ENCODE data around the gene GFRA3.

The GFRA3 gene

DNA sequence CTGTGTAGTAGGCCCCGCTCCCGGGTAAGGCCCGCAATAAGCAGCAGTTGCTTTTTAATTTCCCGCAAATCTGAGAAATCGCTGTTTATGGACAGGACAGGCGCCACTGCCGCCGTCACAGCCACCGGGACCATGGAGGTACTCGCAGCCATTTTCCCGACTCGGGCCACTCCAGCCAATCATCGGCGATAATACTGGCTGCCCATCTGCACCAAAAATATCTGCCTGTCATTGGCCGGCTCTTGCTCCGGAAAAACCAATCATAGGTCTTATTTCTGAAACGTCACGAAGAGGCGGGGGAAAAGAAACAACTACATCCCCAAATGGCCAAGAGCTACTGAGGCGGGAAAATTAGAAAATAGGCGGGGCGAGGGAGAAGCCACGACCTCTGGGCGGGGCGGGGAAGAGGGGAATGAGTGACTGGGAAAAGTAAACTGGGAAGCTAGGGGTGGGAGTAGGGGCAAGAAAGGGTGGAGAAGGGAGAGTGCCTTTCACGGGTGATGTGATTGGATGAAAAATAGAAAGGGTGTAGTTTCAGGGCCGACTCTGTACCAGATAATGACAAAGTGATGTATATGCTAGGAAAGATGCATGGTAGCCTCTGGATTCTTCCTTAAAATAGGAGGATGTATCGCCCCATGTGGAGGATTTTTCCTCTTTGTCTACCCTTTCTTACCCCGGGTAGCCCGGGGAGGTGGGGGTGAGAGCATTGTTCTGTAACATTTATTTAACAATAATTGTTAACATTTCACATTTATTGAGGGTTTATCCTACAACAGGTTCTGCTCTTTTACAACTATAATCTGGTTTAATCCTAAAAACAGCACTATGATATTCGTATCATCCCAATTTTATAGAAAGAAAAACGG, 61.0 kb downstream of the GFRA3 start, which contains the start of gene CDC23:
Gene CDC23 (minus strand): TSS at position 163 of the 869 bp plus-strand sequence. CDS start 11 bp downstream, at position 152.
- DNase-seq (ENCODE audit: low read depth in 1 of 2, low spot score in 1 of 2) = peak; percentile 79 to 92
- Histone ChIP-seq H3K27ac (replicated peaks) (peak within 1 kb of the TSS; percentile 72), H3K27me3 (ENCODE audit: insufficient read depth, poor library complexity, severe bottlenecking) (no peaks in the 10 kb centered on the region), H3K4me3 (replicated peaks; ENCODE audit: insufficient read depth, low read length) (peak within 1 kb of the TSS; percentile 65)
- TF ChIP-seq POLR2AphosphoS5 (IDR thresholded peaks at IDR 0.05; ENCODE audit: low read depth) (peak; percentile 50; the same call in 1 of the 2 replicates), SPI1 (IDR thresholded peaks at IDR 0.05; ENCODE audit: borderline replicate concordance, low read depth) (no peak)
- TF ChIP-seq, protein P1, sequence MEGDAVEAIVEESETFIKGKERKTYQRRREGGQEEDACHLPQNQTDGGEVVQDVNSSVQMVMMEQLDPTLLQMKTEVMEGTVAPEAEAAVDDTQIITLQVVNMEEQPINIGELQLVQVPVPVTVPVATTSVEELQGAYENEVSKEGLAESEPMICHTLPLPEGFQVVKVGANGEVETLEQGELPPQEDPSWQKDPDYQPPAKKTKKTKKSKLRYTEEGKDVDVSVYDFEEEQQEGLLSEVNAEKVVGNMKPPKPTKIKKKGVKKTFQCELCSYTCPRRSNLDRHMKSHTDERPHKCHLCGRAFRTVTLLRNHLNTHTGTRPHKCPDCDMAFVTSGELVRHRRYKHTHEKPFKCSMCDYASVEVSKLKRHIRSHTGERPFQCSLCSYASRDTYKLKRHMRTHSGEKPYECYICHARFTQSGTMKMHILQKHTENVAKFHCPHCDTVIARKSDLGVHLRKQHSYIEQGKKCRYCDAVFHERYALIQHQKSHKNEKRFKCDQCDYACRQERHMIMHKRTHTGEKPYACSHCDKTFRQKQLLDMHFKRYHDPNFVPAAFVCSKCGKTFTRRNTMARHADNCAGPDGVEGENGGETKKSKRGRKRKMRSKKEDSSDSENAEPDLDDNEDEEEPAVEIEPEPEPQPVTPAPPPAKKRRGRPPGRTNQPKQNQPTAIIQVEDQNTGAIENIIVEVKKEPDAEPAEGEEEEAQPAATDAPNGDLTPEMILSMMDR (IDR thresholded peaks at IDR 0.05; ENCODE audit: insufficient read depth, low read length) = no peak

DNA sequence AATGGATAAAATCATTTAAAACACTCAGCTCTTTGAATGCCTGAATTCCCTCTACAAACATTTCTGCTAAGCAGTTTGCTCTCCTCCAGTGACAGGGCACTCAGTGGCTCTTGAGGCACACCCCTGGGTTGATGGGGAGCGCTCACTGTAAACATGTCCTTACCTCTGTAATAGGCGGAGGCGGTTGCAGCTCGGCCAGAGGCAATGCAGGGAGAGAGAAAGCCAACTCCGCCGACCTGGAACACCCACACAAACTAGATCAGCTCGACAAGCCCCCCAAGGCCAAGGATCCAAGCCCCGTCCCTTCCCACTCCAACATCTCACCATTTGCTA, 61.6 kb downstream of the GFRA3 start:
- no peak for DNase-seq (ENCODE audit: low read depth in 1 of 2, low spot score in 1 of 2)
- H3K27me3 ChIP-seq (ENCODE audit: insufficient read depth, poor library complexity, severe bottlenecking) = no peaks in the 10 kb centered on the region
- no peak for TF ChIP-seq GABPA (IDR thresholded peaks at IDR 0.05; ENCODE audit: low read depth)
- TF ChIP-seq, protein P2, sequence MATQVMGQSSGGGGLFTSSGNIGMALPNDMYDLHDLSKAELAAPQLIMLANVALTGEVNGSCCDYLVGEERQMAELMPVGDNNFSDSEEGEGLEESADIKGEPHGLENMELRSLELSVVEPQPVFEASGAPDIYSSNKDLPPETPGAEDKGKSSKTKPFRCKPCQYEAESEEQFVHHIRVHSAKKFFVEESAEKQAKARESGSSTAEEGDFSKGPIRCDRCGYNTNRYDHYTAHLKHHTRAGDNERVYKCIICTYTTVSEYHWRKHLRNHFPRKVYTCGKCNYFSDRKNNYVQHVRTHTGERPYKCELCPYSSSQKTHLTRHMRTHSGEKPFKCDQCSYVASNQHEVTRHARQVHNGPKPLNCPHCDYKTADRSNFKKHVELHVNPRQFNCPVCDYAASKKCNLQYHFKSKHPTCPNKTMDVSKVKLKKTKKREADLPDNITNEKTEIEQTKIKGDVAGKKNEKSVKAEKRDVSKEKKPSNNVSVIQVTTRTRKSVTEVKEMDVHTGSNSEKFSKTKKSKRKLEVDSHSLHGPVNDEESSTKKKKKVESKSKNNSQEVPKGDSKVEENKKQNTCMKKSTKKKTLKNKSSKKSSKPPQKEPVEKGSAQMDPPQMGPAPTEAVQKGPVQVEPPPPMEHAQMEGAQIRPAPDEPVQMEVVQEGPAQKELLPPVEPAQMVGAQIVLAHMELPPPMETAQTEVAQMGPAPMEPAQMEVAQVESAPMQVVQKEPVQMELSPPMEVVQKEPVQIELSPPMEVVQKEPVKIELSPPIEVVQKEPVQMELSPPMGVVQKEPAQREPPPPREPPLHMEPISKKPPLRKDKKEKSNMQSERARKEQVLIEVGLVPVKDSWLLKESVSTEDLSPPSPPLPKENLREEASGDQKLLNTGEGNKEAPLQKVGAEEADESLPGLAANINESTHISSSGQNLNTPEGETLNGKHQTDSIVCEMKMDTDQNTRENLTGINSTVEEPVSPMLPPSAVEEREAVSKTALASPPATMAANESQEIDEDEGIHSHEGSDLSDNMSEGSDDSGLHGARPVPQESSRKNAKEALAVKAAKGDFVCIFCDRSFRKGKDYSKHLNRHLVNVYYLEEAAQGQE (IDR thresholded peaks at IDR 0.05; ENCODE audit: insufficient replicate concordance, low read depth) = no peak
- peak overlapping the region; percentile 72 for H3K27ac ChIP-seq (replicated peaks)
- peak overlapping the region; percentile 65 for H3K4me3 ChIP-seq (replicated peaks; ENCODE audit: insufficient read depth, low read length)

DNA sequence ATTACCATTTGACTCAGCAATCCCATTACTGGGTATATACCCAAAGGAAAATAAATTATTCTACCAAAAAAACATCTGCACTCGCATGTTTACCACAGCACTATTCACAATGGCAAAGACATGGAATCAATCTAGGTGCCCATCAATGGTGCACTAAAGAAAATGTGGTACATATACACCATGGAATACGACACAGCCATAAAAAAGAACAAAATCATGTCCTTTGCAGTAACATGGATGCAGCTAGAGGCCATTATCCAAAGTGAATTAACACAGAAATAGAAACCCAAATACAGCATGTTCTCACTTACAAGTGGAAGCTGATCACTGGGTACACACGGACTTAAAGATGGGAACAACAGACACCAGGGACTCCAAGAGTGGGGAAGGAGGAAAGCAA, 63.4 kb downstream of the GFRA3 start:
- no peak for DNase-seq (ENCODE audit: low read depth in 1 of 2, low spot score in 1 of 2)
- no peak overlapping the region for H3K4me3 ChIP-seq (replicated peaks; ENCODE audit: insufficient read depth, low read length)
- no peaks in the 10 kb centered on the region for H3K27me3 ChIP-seq (ENCODE audit: insufficient read depth, poor library complexity, severe bottlenecking)
- TF ChIP-seq, protein P2 (IDR thresholded peaks at IDR 0.05; ENCODE audit: insufficient replicate concordance, low read depth) = no peak
- TF ChIP-seq, protein P1 (IDR thresholded peaks at IDR 0.05; ENCODE audit: insufficient read depth, low read length) = no peak
- H3K27ac ChIP-seq (replicated peaks) = no peak overlapping the region
